Cerebellar cortex (tissue), 1 donor: Measurements from ENCODE around the gene TBX6.
A peak's percentile ranks its signal among the peaks of the same experiment; 100 is the strongest.

Experiments
- DNase-seq: peaks from one replicate; pipeline ENCODE4 v3.0.0-alpha.2; 2015; ENCODE audit warnings: low spot score

The TBX6 gene

GRCh38 chr16:30086291-30087140 lies 5.2 kb downstream of the TBX6 start:
- no peak for DNase-seq

- DNase-seq: no peak
These were observed 5.9 kb downstream of the TBX6 start for GRCh38 chr16:30085820-30086219.

GRCh38 chr16:30085247-30085646 lies 6.5 kb downstream of the TBX6 start:
- no peak for DNase-seq

GRCh38 chr16:30084816-30085159 lies 6.9 kb downstream of the TBX6 start:
- no peak for DNase-seq

- DNase-seq: no peak
These were observed 7.5 kb downstream of the TBX6 start for GRCh38 chr16:30084096-30084815.

- no peak for DNase-seq
These were observed 8.3 kb downstream of the TBX6 start for GRCh38 chr16:30083216-30084055.

- DNase-seq: no peak
These were observed 9.1 kb downstream of the TBX6 start for GRCh38 chr16:30082545-30083090.

GRCh38 chr16:30079480-30079879 lies 12.2 kb downstream of the TBX6 start:
- no peak for DNase-seq

GRCh38 chr16:30078744-30079143 lies 13.0 kb downstream of the TBX6 start:
- DNase-seq: no peak

GRCh38 chr16:30077656-30078055 lies 14.1 kb downstream of the TBX6 start:
- DNase-seq: no peak

GRCh38 chr16:30076276-30076791 lies 15.4 kb downstream of the TBX6 start:
- no peak for DNase-seq

GRCh38 chr16:30075503-30076275 lies 16.0 kb downstream of the TBX6 start, which contains the start of gene PPP4C:
Gene PPP4C (plus strand): TSS chr16:30075994. CDS start chr16:30076378, 384 bp downstream.
- peak; percentile 91 for DNase-seq

- DNase-seq: peak; percentile 8
These were observed 21.2 kb downstream of the TBX6 start for GRCh38 chr16:30070490-30070889.

- peak; percentile 0 for DNase-seq
These were observed 21.9 kb downstream of the TBX6 start for GRCh38 chr16:30069611-30070462.

GRCh38 chr16:30068750-30069610 lies 22.7 kb downstream of the TBX6 start:
- DNase-seq: no peak

- DNase-seq: no peak
These were observed 23.4 kb downstream of the TBX6 start for GRCh38 chr16:30068333-30068732.

GRCh38 chr16:30067584-30067916 lies 24.2 kb downstream of the TBX6 start:
- no peak for DNase-seq

- DNase-seq: no peak
These were observed 24.8 kb downstream of the TBX6 start for GRCh38 chr16:30066761-30067583.
